Liver (tissue), 9 donors: ENCODE measurements around the gene JAM3. TPM values are rescaled to one million over a fixed set of nuclear protein-coding genes. Genes with fewer than 3 reads are reported as not detected.

ENCODE experiments used
- DNase-seq: peaks from one replicate; pipeline ENCODE4 v3.0.0-alpha.2; 2017; ENCODE audit warnings: low spot score
- H3K27ac ChIP-seq, 2 donors: one replicate each; pipeline ENCODE4 v1.7.0; 2013; ENCODE audit warnings: inconsistent platforms in 2 of 2, low read length in 2 of 2, control low read depth in 1 of 2, low read depth in 1 of 2, mild to moderate bottlenecking in 1 of 2
- H3K27me3 ChIP-seq, 4 donors: one replicate each; pipeline versions ENCODE4 v1.6.1 to v1.7.0; 2013; ENCODE audit warnings: low read length in 3 of 4, inconsistent platforms in 1 of 4, mild to moderate bottlenecking in 1 of 4, moderate library complexity in 1 of 4; ENCODE audit not compliant: control insufficient read depth in 4 of 4, insufficient read depth in 4 of 4
- H3K36me3 ChIP-seq, 4 donors: one replicate each; pipeline versions ENCODE4 v1.6.1 to v1.7.0; 2013; ENCODE audit warnings: low read length in 3 of 4, mild to moderate bottlenecking in 3 of 4, low read depth in 1 of 4, moderate library complexity in 1 of 4; ENCODE audit not compliant: control insufficient read depth in 4 of 4, insufficient read depth in 3 of 4
- H3K4me1 ChIP-seq, 4 donors: one replicate each; pipeline versions ENCODE4 v1.6.1 to v1.7.0; 2013; ENCODE audit warnings: low read length in 3 of 4, mild to moderate bottlenecking in 3 of 4, moderate library complexity in 1 of 4; ENCODE audit not compliant: control insufficient read depth in 4 of 4, insufficient read depth in 4 of 4
- H3K4me3 ChIP-seq, 3 donors: one replicate each; pipeline versions ENCODE4 v1.6.1 to v1.7.0; 2013; ENCODE audit warnings: low read length in 3 of 3, control low read depth in 1 of 3, low read depth in 1 of 3, mild to moderate bottlenecking in 1 of 3
- H3K9ac ChIP-seq, 2 donors: one replicate each; pipeline ENCODE4 v1.7.0; 2013; ENCODE audit warnings: low read length in 2 of 2, mild to moderate bottlenecking in 2 of 2, moderate library complexity in 2 of 2, control low read depth in 1 of 2, low read depth in 1 of 2
- H3K9me3 ChIP-seq, 4 donors: one replicate each; pipeline versions ENCODE4 v1.6.1 to v1.7.0; 2013; ENCODE audit warnings: low read length in 3 of 4; ENCODE audit not compliant: control insufficient read depth in 4 of 4
- ATF3 ChIP-seq: IDR thresholded peaks from 2 replicates; pipeline ENCODE4 v1.6.1; 2016; ENCODE audit warnings: antibody characterized with exemption
- CTCF ChIP-seq: fragments of 150-350 bp; IDR thresholded peaks from 2 replicates; pipeline ENCODE4 v1.5.1; 2017; ENCODE audit warnings: improper control_type of control experiment, low read depth, low read length; ENCODE audit not compliant: missing input control
- EGR1 ChIP-seq, 2 donors: IDR thresholded peaks; 2 replicates each; pipeline ENCODE4 v1.6.1; 2016 to 2018; ENCODE audit warnings: antibody characterized with exemption in 2 of 2, low read depth in 2 of 2
- FOXA1 ChIP-seq: IDR thresholded peaks from 2 replicates; pipeline ENCODE4 v1.6.1; 2016; ENCODE audit warnings: antibody characterized with exemption
- FOXA2 ChIP-seq: IDR thresholded peaks from 2 replicates; pipeline ENCODE4 v1.6.1; 2016; ENCODE audit warnings: antibody characterized with exemption
- GABPA ChIP-seq, 2 donors: IDR thresholded peaks in 1 of 2; conservative IDR thresholded peaks in 1 of 2; 2 replicates each; pipeline ENCODE4 v1.6.1; 2016; ENCODE audit warnings: antibody characterized with exemption in 2 of 2, mild to moderate bottlenecking in 1 of 2, moderate library complexity in 1 of 2
- HNF4A ChIP-seq, 2 donors: conservative IDR thresholded peaks; 2 replicates each; pipeline ENCODE4 v1.6.1; 2016; ENCODE audit warnings: antibody characterized with exemption in 2 of 2, mild to moderate bottlenecking in 2 of 2
- HNF4G ChIP-seq: IDR thresholded peaks from 2 replicates; pipeline ENCODE4 v1.6.1; 2016; ENCODE audit warnings: antibody characterized with exemption
- JUND ChIP-seq, 2 donors: IDR thresholded peaks; 2 replicates each; pipeline ENCODE4 v1.6.1; 2016; ENCODE audit warnings: antibody characterized with exemption in 2 of 2
- MAX ChIP-seq: IDR thresholded peaks from 2 replicates; pipeline ENCODE4 v1.6.1; 2016; ENCODE audit warnings: antibody characterized with exemption
- NR2F2 ChIP-seq: IDR thresholded peaks from 2 replicates; pipeline ENCODE4 v1.6.1; 2016; ENCODE audit warnings: antibody characterized with exemption
- RAD21 ChIP-seq, 2 donors: IDR thresholded peaks; 2 replicates each; pipeline ENCODE4 v1.6.1; 2016; ENCODE audit warnings: antibody characterized with exemption in 2 of 2, mild to moderate bottlenecking in 2 of 2
- REST ChIP-seq: IDR thresholded peaks from 2 replicates; pipeline ENCODE4 v1.6.1; 2016; ENCODE audit warnings: antibody characterized with exemption, mild to moderate bottlenecking
- RXRA ChIP-seq, 2 donors: IDR thresholded peaks; 2 replicates each; pipeline ENCODE4 v1.6.1; 2017 to 2018; ENCODE audit warnings: antibody characterized with exemption in 2 of 2, mild to moderate bottlenecking in 1 of 2
- SP1 ChIP-seq: IDR thresholded peaks from 2 replicates; pipeline ENCODE4 v1.6.1; 2018; ENCODE audit warnings: antibody characterized with exemption, mild to moderate bottlenecking
- YY1 ChIP-seq: IDR thresholded peaks from 2 replicates; pipeline ENCODE4 v1.6.1; 2016; ENCODE audit warnings: antibody characterized with exemption, mild to moderate bottlenecking
- WGBS: extraction: QIAGEN DNeasy Blood & Tissue Kit; methylation state at CpG from one replicate; pipeline ENCODE4 v1.1.7; 2013; 5-methylcytosine and 5-hydroxymethylcytosine counted together
- polyA plus RNA-seq, 2 donors: library from polyadenylated mRNA; stranded (reverse) in 1 of 2; unstranded in 1 of 2; fragments of 200-250 nt in 1 of 2; fragments of >200 nt in 1 of 2; fragmentation: Nextera tagmentation in 1 of 2; extraction: Ambion mirVana in 1 of 2; gene quantifications; one replicate each; pipeline versions ENCODE4 v1.2.1 to v1.2.3, GENCODE V29; 2013 to 2015
- total RNA-seq, 2 donors: library from RNA; depleted of rRNA; stranded (reverse); fragments of >200 nt; gene quantifications; one replicate each; pipeline ENCODE4 v1.2.3, GENCODE V29; 2014
- donor health status: healthy.
- donor health status: healthy.
- donor health status: healthy.
- donor health status: healthy.
- donor health status: healthy.

Gene JAM3
- total and polyA plus RNA-seq, 4 donors: 1.6 to 4.3 (median 2.1) TPM

- H3K9ac ChIP-seq: no peak overlapping the region
- H3K4me3 ChIP-seq: no peak overlapping the region
- WGBS: 81% methylated on average over 24 of the region's 24 CpGs
- peaks cover 0 to 5% (median 2%) of the 10 kb centered on the region in 4 donors for H3K27me3 ChIP-seq
- H3K27ac ChIP-seq: no peak overlapping the region
- H3K36me3 ChIP-seq: no peaks in the 10 kb centered on the region
- no peaks in the 10 kb centered on the region for H3K9me3 ChIP-seq
- DNase-seq: no peak
- H3K4me1 ChIP-seq: no peaks in the 10 kb centered on the region
- TF ChIP-seq RXRA (IDR thresholded peaks at IDR 0.05): no peak
Measured at GRCh38 chr11:134062265-134063123, 6.4 kb upstream of the JAM3 start.

- DNase-seq: no peak
- H3K36me3 ChIP-seq: no peaks in the 10 kb centered on the region
- 77% methylated on average over 2 of the region's 2 CpGs for WGBS
Measured at GRCh38 chr11:134063124-134063495, 5.8 kb upstream of the JAM3 start.

GRCh38 chr11:134063991-134064747, 4.7 kb upstream of the JAM3 start:
- H3K4me1 ChIP-seq: peaks cover 0 to 5% (median 2%) of the 10 kb centered on the region in 4 donors
- no peak overlapping the region for H3K9ac ChIP-seq
- no peak overlapping the region for H3K27ac ChIP-seq
- H3K9me3 ChIP-seq: no peaks in the 10 kb centered on the region
- H3K27me3 ChIP-seq: peaks cover 0 to 10% (median 0%) of the 10 kb centered on the region in 4 donors
- WGBS: 75% methylated on average over 12 of the region's 12 CpGs
- H3K4me3 ChIP-seq: no peak overlapping the region
- H3K36me3 ChIP-seq: no peaks in the 10 kb centered on the region
- no peak for DNase-seq
- TF ChIP-seq YY1 (no peak), RAD21 (IDR thresholded peaks at IDR 0.05) (no peak), GABPA (IDR thresholded peaks at IDR 0.05 in 1 of 2, conservative IDR thresholded peaks at IDR 0.05 in 1 of 2) (no peak), MAX (no peak), ATF3 (no peak), HNF4A (conservative IDR thresholded peaks at IDR 0.05) (no peak), EGR1 (IDR thresholded peaks at IDR 0.05; ENCODE audit: low read depth in 2 of 2) (no peak), RXRA (IDR thresholded peaks at IDR 0.05) (no peak), FOXA2 (no peak), REST (no peak), FOXA1 (no peak), HNF4G (no peak), JUND (IDR thresholded peaks at IDR 0.05) (no peak), NR2F2 (no peak), CTCF (no peak), SP1 (no peak)

More at GRCh38 chr11:134063124-134063495, 5.8 kb upstream of the JAM3 start:
- Histone ChIP-seq H3K27me3 (peaks cover 0 to 6% (median 2%) of the 10 kb centered on the region in 4 donors), H3K4me1 (no peaks in the 10 kb centered on the region), H3K27ac (no peak overlapping the region), H3K4me3 (no peak overlapping the region), H3K9me3 (no peaks in the 10 kb centered on the region), H3K9ac (no peak overlapping the region)
- no peak for TF ChIP-seq EGR1 (IDR thresholded peaks at IDR 0.05; ENCODE audit: low read depth in 2 of 2)
- no peak for TF ChIP-seq FOXA2
- TF ChIP-seq HNF4G: no peak
- no peak for TF ChIP-seq RXRA (IDR thresholded peaks at IDR 0.05)
- TF ChIP-seq MAX: no peak
- TF ChIP-seq YY1: no peak
- no peak for TF ChIP-seq SP1
